ENCODE results near the gene HTR4. TPM values are rescaled to one million over a fixed set of nuclear protein-coding genes. Genes with fewer than 3 reads are reported as not detected.

The HTR4 gene
- total RNA-seq, 1 experiment from 2014 or later, result not detected

GRCh38 chr5:148455185-148455584, 199.1 kb downstream of the HTR4 start:
- no peak for TF ChIP-seq CTCF (conservative IDR thresholded peaks at IDR 0.05; ENCODE audit: low read depth, low read length)
- no peak for TF ChIP-seq EZH2 (IDR thresholded peaks at IDR 0.05; ENCODE audit: borderline replicate concordance, low read depth, low read length, poor library complexity, severe bottlenecking)
- intact Hi-C loops (cut with micrococcal nuclease; ENCODE audit: unreplicated experiment), result no loop called here
- Histone ChIP-seq H3K9me3 (ENCODE audit: low read depth, low read length, poor library complexity, severe bottlenecking) (no peaks in the 10 kb centered on the region), H3K36me3 (ENCODE audit: insufficient read depth, low read length, poor library complexity, severe bottlenecking) (no peaks in the 10 kb centered on the region), H3K4me1 (ENCODE audit: insufficient read depth, low read length, poor library complexity, severe bottlenecking) (no peaks in the 10 kb centered on the region), H3K27ac (ENCODE audit: low read depth, low read length, poor library complexity, severe bottlenecking) (no peak overlapping the region), H3K4me3 (ENCODE audit: low read depth, low read length, poor library complexity, severe bottlenecking) (no peak overlapping the region), H3K27me3 (replicated peaks; ENCODE audit: insufficient read depth, low read depth, low read length, poor library complexity) (peaks cover 14% of the 10 kb centered on the region)
- ChIA-PET POLR2A (ENCODE audit: low non-redundant PET) (no interaction called here), CTCF (no interaction called here)
- no peak for DNase-seq (ENCODE audit: low spot score)
- no TSS peak for BruUV-seq (replicated peaks)

- Histone ChIP-seq H3K4me3 (ENCODE audit: low read depth, low read length, poor library complexity, severe bottlenecking) (no peak overlapping the region), H3K27me3 (replicated peaks; ENCODE audit: insufficient read depth, low read depth, low read length, poor library complexity) (peaks cover 8% of the 10 kb centered on the region), H3K27ac (ENCODE audit: low read depth, low read length, poor library complexity, severe bottlenecking) (no peak overlapping the region), H3K9me3 (ENCODE audit: low read depth, low read length, poor library complexity, severe bottlenecking) (no peaks in the 10 kb centered on the region), H3K4me1 (ENCODE audit: insufficient read depth, low read length, poor library complexity, severe bottlenecking) (no peaks in the 10 kb centered on the region), H3K36me3 (ENCODE audit: insufficient read depth, low read length, poor library complexity, severe bottlenecking) (no peaks in the 10 kb centered on the region)
- no TSS peak for BruUV-seq (replicated peaks)
- POLR2A ChIA-PET (ENCODE audit: low non-redundant PET), result no interaction called here
- intact Hi-C loops (cut with micrococcal nuclease; ENCODE audit: unreplicated experiment), result no loop called here
- DNase-seq (ENCODE audit: low spot score), result no peak
- TF ChIP-seq CTCF (conservative IDR thresholded peaks at IDR 0.05; ENCODE audit: low read depth, low read length) (no peak), EZH2 (IDR thresholded peaks at IDR 0.05; ENCODE audit: borderline replicate concordance, low read depth, low read length, poor library complexity, severe bottlenecking) (no peak)
- CTCF ChIA-PET, result no interaction called here
Measured at GRCh38 chr5:148454576-148454975, 199.8 kb downstream of the HTR4 start.

- CTCF ChIA-PET, result no interaction called here
- Histone ChIP-seq H3K27me3 (replicated peaks; ENCODE audit: insufficient read depth, low read depth, low read length, poor library complexity) (no peaks in the 10 kb centered on the region), H3K4me1 (ENCODE audit: insufficient read depth, low read length, poor library complexity, severe bottlenecking) (no peaks in the 10 kb centered on the region), H3K36me3 (ENCODE audit: insufficient read depth, low read length, poor library complexity, severe bottlenecking) (no peaks in the 10 kb centered on the region), H3K27ac (ENCODE audit: low read depth, low read length, poor library complexity, severe bottlenecking) (no peak overlapping the region), H3K4me3 (ENCODE audit: low read depth, low read length, poor library complexity, severe bottlenecking) (no peak overlapping the region), H3K9me3 (ENCODE audit: low read depth, low read length, poor library complexity, severe bottlenecking) (no peaks in the 10 kb centered on the region)
- TF ChIP-seq CTCF (conservative IDR thresholded peaks at IDR 0.05; ENCODE audit: low read depth, low read length) (no peak), EZH2 (IDR thresholded peaks at IDR 0.05; ENCODE audit: borderline replicate concordance, low read depth, low read length, poor library complexity, severe bottlenecking) (no peak)
- no peak for DNase-seq (ENCODE audit: low spot score)
- POLR2A ChIA-PET (ENCODE audit: low non-redundant PET), result no interaction called here
- intact Hi-C loops (cut with micrococcal nuclease; ENCODE audit: unreplicated experiment), result no loop called here
- BruUV-seq (replicated peaks), result no TSS peak
Measured at GRCh38 chr5:148452499-148453193, 201.7 kb downstream of the HTR4 start.
